Measurements from ENCODE around the gene DOCK2. TPM values are rescaled to one million over a fixed set of nuclear protein-coding genes. Genes with fewer than 3 reads are reported as not detected.

Gene DOCK2
- total RNA-seq, 1 experiment from 2014 or later, result not detected

GRCh38 chr5:169991115-169991869 lies 354.2 kb downstream of the DOCK2 start:
- no peak for DNase-seq
- Mint-ChIP-seq H3K27ac (ENCODE audit: unreplicated experiment) (no peak overlapping the region), H3K4me3 (ENCODE audit: low read depth, unreplicated experiment) (no peak overlapping the region), H3K27me3 (ENCODE audit: unreplicated experiment) (peaks cover 84% of the 10 kb centered on the region), H3K4me1 (ENCODE audit: low read depth, unreplicated experiment) (no peaks in the 10 kb centered on the region), H3K9me3 (ENCODE audit: low read depth, unreplicated experiment) (no peaks in the 10 kb centered on the region), H3K36me3 (ENCODE audit: insufficient read depth, unreplicated experiment) (no peaks in the 10 kb centered on the region)
- no peak for TF ChIP-seq CTCF (IDR thresholded peaks at IDR 0.05; ENCODE audit: unreplicated experiment)
- intact Hi-C loops (cut with micrococcal nuclease; ENCODE audit: unreplicated experiment), result no loop called here
- BruUV-seq (replicated peaks), result no TSS peak
- CTCF ChIA-PET, result interaction anchor here (1.6 kb wide), 1 partner anchor 11 kb away, joined by 4 read pairs; the partner anchor contains the start of gene INSYN2B

- no peak for TF ChIP-seq CTCF (IDR thresholded peaks at IDR 0.05; ENCODE audit: unreplicated experiment)
- Mint-ChIP-seq H3K4me1 (ENCODE audit: low read depth, unreplicated experiment) (no peaks in the 10 kb centered on the region), H3K9me3 (ENCODE audit: low read depth, unreplicated experiment) (no peaks in the 10 kb centered on the region), H3K36me3 (ENCODE audit: insufficient read depth, unreplicated experiment) (no peaks in the 10 kb centered on the region), H3K4me3 (ENCODE audit: low read depth, unreplicated experiment) (no peak overlapping the region), H3K27me3 (ENCODE audit: unreplicated experiment) (peaks cover 86% of the 10 kb centered on the region), H3K27ac (ENCODE audit: unreplicated experiment) (no peak overlapping the region)
- intact Hi-C loops (cut with micrococcal nuclease; ENCODE audit: unreplicated experiment), result no loop called here
- DNase-seq, result no peak
- CTCF ChIA-PET, result no interaction called here
- no TSS peak for BruUV-seq (replicated peaks)
Measured at GRCh38 chr5:169992789-169993484, 355.9 kb downstream of the DOCK2 start.

GRCh38 chr5:169993485-169993790 lies 356.4 kb downstream of the DOCK2 start:
- Mint-ChIP-seq H3K9me3 (ENCODE audit: low read depth, unreplicated experiment) (no peaks in the 10 kb centered on the region), H3K4me1 (ENCODE audit: low read depth, unreplicated experiment) (no peaks in the 10 kb centered on the region), H3K27me3 (ENCODE audit: unreplicated experiment) (peaks cover 88% of the 10 kb centered on the region), H3K36me3 (ENCODE audit: insufficient read depth, unreplicated experiment) (no peaks in the 10 kb centered on the region), H3K27ac (ENCODE audit: unreplicated experiment) (no peak overlapping the region), H3K4me3 (ENCODE audit: low read depth, unreplicated experiment) (no peak overlapping the region)
- no peak for DNase-seq
- intact Hi-C loops (cut with micrococcal nuclease; ENCODE audit: unreplicated experiment), result no loop called here
- BruUV-seq (replicated peaks), result no TSS peak
- CTCF ChIA-PET, result no interaction called here
- no peak for TF ChIP-seq CTCF (IDR thresholded peaks at IDR 0.05; ENCODE audit: unreplicated experiment)

GRCh38 chr5:169997798-169998197 lies 360.7 kb downstream of the DOCK2 start:
- DNase-seq, result no peak
- no peaks in the 10 kb centered on the region for H3K9me3 Mint-ChIP-seq (ENCODE audit: low read depth, unreplicated experiment)
- BruUV-seq (replicated peaks), result no TSS peak

More at GRCh38 chr5:169997798-169998197, 360.7 kb downstream of the DOCK2 start:
- Mint-ChIP-seq H3K27ac (ENCODE audit: unreplicated experiment) (no peak overlapping the region), H3K4me1 (ENCODE audit: low read depth, unreplicated experiment) (no peaks in the 10 kb centered on the region), H3K27me3 (ENCODE audit: unreplicated experiment) (peaks cover 99% of the 10 kb centered on the region), H3K4me3 (ENCODE audit: low read depth, unreplicated experiment) (no peak overlapping the region), H3K36me3 (ENCODE audit: insufficient read depth, unreplicated experiment) (no peaks in the 10 kb centered on the region)
- intact Hi-C loops (cut with micrococcal nuclease; ENCODE audit: unreplicated experiment), result no loop called here
- TF ChIP-seq CTCF (IDR thresholded peaks at IDR 0.05; ENCODE audit: unreplicated experiment), result no peak
- CTCF ChIA-PET, result no interaction called here

All from Calu3 (cell line).